ENCODE data around the gene GAS7. TPM values are rescaled to one million over a fixed set of nuclear protein-coding genes. Genes with fewer than 3 reads are reported as not detected.

GAS7 gene
- total RNA-seq, 3 donors from 2014 or later (not counting 1 experiment from before 2014, with no cell fraction given), result 70.7 to 89.1 (median 84.8) TPM

GRCh38 chr17:10036511-10037061 lies 161.8 kb downstream of the GAS7 start:
- peak overlapping the region in 1 of 2 donors; percentile 27 for H3K27ac Mint-ChIP-seq
- Histone ChIP-seq H3K27me3 (ENCODE audit: control insufficient read depth, insufficient read depth, low read length) (no peaks in the 10 kb centered on the region), H3K27ac (ENCODE audit: low read length) (no peak overlapping the region), H3K4me3 (ENCODE audit: low read length) (no peak overlapping the region), H3K36me3 (ENCODE audit: control insufficient read depth, insufficient read depth, low read length) (peaks cover 4% of the 10 kb centered on the region), H3K9me3 (ENCODE audit: control insufficient read depth, insufficient read depth, low read length) (no peaks in the 10 kb centered on the region), H3K4me1 (ENCODE audit: control insufficient read depth, insufficient read depth, low read length) (peaks cover 40% of the 10 kb centered on the region)
- no peaks in the 10 kb centered on the region for H3K9me3 Mint-ChIP-seq
- no peak overlapping the region for H3K4me3 Mint-ChIP-seq
- no peak for DNase-seq
- ATAC-seq, result no peak
- H3K36me3 Mint-ChIP-seq, result no peaks in the 10 kb centered on the region
- no peak for TF ChIP-seq CTCF (IDR thresholded peaks at IDR 0.05)
- no peaks in the 10 kb centered on the region for H3K27me3 Mint-ChIP-seq (ENCODE audit: low read depth in 2 of 2)
- intact Hi-C loops (cut with micrococcal nuclease), result no loop called here
- H3K4me1 Mint-ChIP-seq, result peaks cover 33 to 45% of the 10 kb centered on the region in 2 donors
- 85% methylated on average over 11 of the region's 11 CpGs for WGBS (ENCODE audit: insufficient coverage)

GRCh38 chr17:10035885-10036284 lies 162.5 kb downstream of the GAS7 start:
- Histone ChIP-seq H3K27ac (ENCODE audit: low read length) (no peak overlapping the region), H3K4me1 (ENCODE audit: control insufficient read depth, insufficient read depth, low read length) (peaks cover 40% of the 10 kb centered on the region), H3K4me3 (ENCODE audit: low read length) (no peak overlapping the region), H3K9me3 (ENCODE audit: control insufficient read depth, insufficient read depth, low read length) (no peaks in the 10 kb centered on the region), H3K36me3 (ENCODE audit: control insufficient read depth, insufficient read depth, low read length) (peaks cover 4% of the 10 kb centered on the region), H3K27me3 (ENCODE audit: control insufficient read depth, insufficient read depth, low read length) (no peaks in the 10 kb centered on the region)
- ATAC-seq, result no peak
- Mint-ChIP-seq H3K9me3 (no peaks in the 10 kb centered on the region), H3K27ac (no peak overlapping the region), H3K4me1 (peaks cover 30 to 44% of the 10 kb centered on the region in 2 donors), H3K36me3 (no peaks in the 10 kb centered on the region), H3K27me3 (ENCODE audit: low read depth in 2 of 2) (no peaks in the 10 kb centered on the region), H3K4me3 (no peak overlapping the region)
- intact Hi-C loops (cut with micrococcal nuclease), result no loop called here
- 96% methylated on average over 3 of the region's 4 CpGs for WGBS (ENCODE audit: insufficient coverage)
- TF ChIP-seq CTCF (IDR thresholded peaks at IDR 0.05), result no peak
- DNase-seq, result no peak

- DNase-seq, result no peak
- Mint-ChIP-seq H3K27ac (no peak overlapping the region), H3K9me3 (no peaks in the 10 kb centered on the region), H3K4me3 (no peak overlapping the region), H3K36me3 (no peaks in the 10 kb centered on the region), H3K27me3 (ENCODE audit: low read depth in 2 of 2) (no peaks in the 10 kb centered on the region), H3K4me1 (peaks cover 33 to 38% of the 10 kb centered on the region in 2 donors)
- Histone ChIP-seq H3K36me3 (ENCODE audit: control insufficient read depth, insufficient read depth, low read length) (peaks cover 4% of the 10 kb centered on the region), H3K27ac (ENCODE audit: low read length) (no peak overlapping the region), H3K9me3 (ENCODE audit: control insufficient read depth, insufficient read depth, low read length) (no peaks in the 10 kb centered on the region), H3K27me3 (ENCODE audit: control insufficient read depth, insufficient read depth, low read length) (no peaks in the 10 kb centered on the region), H3K4me1 (ENCODE audit: control insufficient read depth, insufficient read depth, low read length) (peaks cover 33% of the 10 kb centered on the region), H3K4me3 (ENCODE audit: low read length) (no peak overlapping the region)
- TF ChIP-seq CTCF (IDR thresholded peaks at IDR 0.05), result no peak
- ATAC-seq, result no peak
- intact Hi-C loops (cut with micrococcal nuclease), result no loop called here
- 91% methylated on average over 15 of the region's 15 CpGs for WGBS (ENCODE audit: insufficient coverage)
Measured at GRCh38 chr17:10034719-10035475, 163.5 kb downstream of the GAS7 start.

Data from natural killer cell (primary cell).